Activated T-helper 1 cell treated with anti-CD3 and anti-CD28 coated beads, Interleukin-2, amount 50 U/mL, for 16 hours (primary cell): ENCODE results near the gene CDR2.
"Not testable (repeated sequence)": the region's sequence is repeated elsewhere in the genome, so short reads cannot be mapped to it uniquely, and the experiment has no call there.

Source experiments
- DNase-seq, 2 donors: peaks; one replicate each; pipeline ENCODE4 v3.0.0-alpha.2; 2020; ENCODE audit warnings: low read depth in 1 of 2, low spot score in 1 of 2

The CDR2 gene

DNA sequence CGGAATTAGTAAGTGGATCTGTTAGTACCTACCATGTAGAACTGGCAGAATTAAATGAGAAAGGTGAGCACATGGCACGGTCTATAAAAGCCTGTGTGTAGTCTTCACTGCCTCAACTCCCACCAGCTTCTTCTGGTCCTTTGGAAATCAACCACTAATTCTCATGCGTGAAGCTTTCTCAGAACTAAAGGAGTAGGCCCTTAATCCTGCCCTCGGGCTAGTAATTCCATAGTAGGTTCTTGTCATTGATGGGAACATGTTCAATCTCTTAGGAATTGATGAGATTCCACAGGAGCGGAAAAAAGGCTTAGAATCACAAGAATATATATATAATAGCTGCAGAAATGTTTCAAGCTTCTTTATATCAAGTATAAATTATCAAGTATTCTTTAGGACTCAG lies 21.7 kb downstream of the CDR2 start:
- DNase-seq = no peak

DNA sequence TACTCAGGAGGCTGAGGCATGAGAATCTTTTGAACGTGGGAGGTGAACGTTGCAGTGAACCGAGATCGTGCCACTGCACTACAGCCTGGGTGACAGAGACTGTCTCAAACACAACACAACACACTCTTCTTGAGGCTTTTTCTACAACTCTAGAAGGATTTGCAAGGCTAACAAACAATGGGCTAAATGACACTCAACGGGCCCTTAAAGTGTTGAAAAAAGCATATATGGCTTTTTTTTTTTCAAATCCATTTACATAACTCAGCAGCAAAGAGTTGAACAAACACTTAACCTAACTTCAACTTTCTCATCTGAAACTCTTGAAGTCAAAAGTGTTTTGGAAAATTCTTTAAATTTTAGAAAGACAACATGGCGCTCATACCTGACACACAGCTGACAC lies 22.3 kb downstream of the CDR2 start:
- no peak for DNase-seq

DNA sequence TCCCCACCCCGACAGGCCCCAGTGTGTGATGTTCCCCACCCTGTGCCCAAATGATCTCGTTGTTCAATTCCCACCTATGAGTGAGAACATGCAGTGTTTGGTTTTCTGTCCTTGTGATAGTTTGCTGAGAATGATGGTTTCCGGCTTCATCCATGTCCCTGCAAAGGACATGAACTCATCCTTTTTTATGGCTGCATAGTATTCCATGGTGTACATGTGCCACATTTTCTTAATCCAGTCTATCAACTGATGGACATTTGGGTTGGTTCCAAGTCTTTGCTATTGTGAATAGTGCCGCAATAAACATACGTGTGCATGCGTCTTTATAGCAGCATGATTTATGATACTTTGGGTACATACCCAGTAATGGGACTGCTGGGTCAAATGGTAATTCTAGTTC lies 23.4 kb downstream of the CDR2 start:
- not testable (repeated sequence) for DNase-seq

DNA sequence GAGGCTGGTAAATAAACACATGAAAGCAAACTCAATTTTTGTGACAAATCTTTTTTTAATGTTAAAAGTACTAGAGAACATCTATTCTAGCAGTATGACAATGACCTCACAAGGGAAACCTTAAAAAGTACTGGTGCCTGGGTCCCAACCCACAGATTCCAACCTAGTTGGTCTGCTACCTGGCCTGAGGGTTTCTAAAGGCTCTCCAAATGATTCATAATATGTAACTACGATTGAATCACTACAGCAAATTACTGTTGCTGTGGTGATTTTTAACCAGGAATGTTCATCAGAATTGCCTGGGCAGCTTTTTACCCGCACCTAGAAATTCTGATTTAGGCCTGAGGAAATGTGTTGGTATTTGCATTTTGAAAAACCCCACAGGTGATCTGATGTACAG lies 26.1 kb downstream of the CDR2 start:
- no peak for DNase-seq

DNA sequence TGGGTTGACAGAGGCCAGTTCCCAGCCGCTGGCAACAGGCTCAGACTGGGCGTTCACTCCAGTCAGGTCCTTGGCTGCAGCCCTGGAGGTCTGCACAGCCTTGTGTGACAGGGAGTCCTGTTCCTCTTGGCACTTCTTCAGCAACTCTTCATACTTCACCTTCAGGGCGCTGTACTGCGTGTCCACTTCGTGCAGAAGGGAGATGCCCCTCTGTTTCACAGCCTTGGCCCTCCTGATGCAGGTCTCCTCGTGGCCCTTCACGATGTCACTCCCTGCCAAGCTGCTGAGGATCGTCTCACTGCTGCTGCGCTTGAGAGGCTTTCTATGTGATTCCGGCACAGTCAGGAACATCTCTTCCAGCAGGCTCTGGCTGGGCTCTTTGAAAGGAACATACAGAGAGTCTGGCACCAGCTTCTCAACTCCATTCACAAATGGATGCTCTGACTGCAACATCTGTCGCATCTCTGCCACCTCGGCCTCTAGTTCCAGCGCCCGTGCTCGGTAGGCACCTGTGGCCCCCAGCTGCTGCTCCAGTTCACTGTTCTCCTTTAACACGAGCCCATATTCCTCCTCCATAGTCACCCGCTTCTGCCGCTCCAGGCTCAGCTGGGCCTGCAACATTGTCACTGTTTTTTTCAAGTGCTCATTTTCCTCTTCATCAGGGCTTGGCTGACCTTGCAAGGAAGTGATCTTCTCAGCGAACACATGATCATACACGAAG lies 27.2 kb downstream of the CDR2 start:
- DNase-seq = no peak

DNA sequence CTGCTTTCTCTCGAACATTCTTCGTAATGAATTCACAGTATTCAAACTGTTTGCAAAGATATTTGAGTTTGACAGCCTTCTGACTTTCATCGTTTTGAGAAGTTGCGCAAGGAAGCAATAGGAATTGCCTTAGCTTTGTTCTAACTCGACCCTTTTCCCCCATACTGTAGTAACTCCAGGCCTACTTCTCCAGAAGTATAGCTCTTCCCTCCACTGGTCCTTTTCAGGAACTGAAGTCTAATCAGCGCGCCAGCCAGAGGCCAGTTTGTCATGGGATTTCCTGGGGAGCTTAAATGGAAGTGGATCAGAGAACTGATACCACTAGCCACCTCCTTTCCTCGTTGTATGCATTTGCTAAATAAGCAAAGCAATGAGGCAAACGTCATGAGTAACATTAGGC lies 27.9 kb downstream of the CDR2 start:
- no peak for DNase-seq

DNA sequence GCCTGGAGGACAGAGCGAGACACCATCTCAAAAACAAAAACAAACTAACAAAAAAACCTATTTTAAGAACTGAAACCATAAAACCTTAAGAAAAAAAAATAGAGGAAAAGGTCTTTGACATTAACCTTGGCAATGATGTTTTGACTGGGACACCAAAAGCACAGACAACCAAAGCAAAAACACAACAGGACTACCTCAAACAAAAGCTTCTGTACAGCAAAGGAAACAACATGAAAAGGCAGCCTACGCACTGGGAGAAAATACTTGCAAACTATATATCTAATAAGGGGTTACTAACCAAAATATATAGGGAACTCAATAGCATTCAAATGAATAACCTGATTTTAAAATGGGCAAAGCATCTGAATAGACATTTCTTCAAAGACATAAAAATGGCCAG lies 32.3 kb downstream of the CDR2 start:
- no peak for DNase-seq

DNA sequence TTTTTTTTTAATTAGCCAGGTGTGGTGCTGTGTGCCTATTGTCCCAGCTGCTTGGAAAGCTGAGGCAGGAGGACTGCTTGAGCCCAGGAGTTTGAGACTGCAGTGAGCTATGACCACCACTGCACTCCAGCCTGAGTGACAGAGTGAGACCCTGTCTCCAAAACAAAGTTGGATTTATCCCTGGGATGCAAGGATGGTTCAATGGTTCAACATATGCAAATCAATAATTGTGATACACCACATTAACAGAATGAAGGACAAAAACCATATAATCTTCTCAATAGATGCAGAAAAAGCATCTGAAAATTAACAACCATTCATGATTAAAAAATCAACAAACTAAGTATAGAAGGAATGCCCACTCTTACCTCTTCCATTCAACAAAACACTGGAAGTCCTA lies 33.5 kb downstream of the CDR2 start:
- DNase-seq = no peak

DNA sequence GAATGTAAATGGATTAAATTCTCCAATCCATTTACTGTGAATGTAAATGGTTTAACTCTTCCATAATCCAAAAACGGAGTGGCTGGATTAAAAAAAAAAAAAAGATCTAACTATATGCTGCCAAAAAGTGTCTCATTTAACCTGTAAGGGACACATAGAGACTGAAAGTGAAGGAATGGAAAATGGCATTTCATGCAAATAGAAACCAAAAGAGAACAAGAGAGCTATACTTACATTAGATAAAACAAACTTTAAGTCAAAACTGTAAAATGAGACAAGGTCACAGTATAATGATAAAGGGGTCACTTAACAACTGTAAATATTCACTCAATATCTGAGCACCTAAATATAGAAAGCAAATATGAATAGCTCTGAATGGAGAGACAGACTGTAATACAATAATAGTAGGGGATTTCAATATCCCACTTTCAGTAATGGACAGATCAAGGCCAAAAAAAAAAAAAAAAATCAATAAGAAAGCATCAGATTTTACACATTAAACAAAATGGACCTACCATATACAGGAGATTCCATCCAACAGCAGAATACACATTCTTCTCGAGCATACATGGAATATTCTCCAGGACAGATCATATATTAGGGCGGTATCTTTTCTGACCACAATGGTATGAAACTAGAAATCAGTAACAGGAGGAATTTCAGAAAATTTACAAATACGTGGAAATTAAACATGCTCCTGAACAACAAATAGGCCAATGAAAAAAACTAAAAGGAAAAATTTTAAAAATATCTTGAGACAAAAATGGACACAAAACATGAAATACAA lies 36.4 kb downstream of the CDR2 start:
- no peak for DNase-seq

DNA sequence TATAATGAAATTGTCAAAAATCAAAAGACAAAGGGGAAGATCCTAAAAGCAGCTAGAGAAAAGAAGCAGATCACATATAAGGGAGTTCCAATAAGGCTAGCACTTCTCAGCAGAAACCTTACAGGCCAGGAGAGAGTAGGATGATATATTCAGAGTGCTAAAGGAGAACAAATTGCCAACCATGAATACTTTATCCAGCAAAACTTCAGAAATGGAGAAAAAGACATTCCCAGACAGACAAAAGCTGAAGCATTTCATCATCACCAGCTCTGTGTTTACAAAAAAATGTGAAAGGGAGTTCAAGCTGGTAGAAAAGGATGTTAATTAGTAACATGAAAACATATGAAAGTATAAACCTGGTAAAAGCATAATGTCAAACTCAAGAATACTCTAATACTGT lies 37.4 kb downstream of the CDR2 start:
- DNase-seq = no peak

DNA sequence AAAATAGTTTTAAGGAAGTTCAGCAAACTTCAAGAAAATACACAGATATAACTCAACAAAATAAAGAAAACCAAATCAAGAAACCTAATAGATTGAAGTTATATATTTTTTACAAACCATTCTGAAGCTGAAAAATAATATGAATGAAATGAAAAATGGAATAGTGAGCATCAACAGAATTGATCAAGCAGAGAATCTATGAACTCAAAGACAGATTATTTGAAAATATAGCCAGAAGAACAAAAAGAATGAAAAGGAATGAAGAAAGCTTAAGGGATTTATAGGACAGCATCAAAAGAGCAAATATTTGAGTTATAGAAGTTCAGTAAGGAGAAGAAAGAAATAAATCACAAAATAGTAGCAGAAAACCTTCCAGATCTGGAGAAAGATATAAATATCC lies 37.8 kb downstream of the CDR2 start:
- no peak for DNase-seq

DNA sequence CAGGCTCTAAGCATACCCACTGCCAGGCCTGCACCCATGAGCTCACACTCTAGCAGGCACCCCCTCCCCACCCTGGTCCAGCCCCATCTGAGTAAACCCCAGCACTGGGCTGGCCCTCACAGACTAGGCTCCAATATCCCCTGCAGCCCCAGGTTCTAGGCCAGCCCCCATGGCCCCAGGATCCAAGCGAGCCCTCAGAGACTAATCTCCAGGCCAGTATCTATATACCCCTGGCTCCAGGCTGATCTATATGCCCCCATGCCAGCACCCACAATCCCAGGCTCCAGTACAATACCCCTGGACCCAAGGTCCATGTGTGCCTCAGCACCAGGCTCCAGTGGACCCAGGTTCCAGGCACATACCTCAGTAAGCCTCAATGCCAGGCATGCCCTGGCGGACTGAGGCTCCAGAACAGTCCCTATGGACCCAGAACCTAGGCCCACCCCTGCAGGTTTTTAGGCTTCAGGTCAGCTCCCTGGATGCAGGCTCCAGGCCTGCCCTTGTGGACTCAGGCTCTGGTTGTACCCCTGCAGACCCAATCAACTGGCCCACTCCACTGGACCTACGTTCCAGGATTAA lies 38.7 kb downstream of the CDR2 start:
- no peak for DNase-seq

DNA sequence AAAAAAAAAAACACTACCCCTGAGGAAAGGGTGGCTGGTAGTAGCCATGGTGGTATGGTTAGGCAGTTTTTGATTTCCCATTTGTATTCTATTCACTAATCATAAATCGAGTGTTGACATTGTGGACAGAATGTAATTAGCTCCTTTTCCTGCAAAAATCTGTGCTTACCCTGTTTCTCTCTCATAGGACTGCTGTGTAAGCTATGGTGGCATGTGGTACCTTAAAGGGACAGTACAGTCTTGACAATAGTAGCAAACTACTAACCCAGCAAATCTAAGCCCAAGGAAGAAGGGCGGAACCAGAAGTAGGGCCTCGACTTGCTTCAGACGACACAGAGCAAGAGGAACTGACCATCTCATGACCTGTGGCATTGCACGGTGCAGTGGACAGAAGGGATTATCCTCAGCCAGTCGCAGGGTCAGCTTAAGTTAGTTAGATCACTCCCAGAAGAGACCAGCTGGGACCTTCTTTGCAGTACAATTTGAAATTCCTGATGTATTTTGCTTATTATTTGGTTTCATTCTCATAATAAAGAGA lies 40.9 kb downstream of the CDR2 start:
- no peak for DNase-seq

DNA sequence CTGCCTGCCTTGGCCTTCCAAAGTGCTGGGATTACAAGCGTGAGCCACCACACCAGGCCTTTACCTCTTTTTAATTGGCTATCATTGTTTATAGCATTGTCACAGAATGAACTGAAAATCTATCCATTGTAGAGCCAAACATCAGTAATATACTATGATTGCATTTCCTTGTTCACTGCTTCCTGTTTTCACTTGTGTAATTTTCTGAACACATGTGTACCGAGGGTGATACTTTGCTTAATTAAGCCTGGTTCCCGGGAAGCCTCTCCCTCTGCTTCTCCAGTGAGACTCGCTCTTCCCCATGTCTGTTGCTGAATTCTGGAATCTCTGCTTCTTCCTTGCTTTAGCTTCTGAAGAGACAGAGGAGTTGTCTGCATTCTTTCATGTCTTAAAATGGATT lies 44.1 kb downstream of the CDR2 start:
- no peak for DNase-seq

DNA sequence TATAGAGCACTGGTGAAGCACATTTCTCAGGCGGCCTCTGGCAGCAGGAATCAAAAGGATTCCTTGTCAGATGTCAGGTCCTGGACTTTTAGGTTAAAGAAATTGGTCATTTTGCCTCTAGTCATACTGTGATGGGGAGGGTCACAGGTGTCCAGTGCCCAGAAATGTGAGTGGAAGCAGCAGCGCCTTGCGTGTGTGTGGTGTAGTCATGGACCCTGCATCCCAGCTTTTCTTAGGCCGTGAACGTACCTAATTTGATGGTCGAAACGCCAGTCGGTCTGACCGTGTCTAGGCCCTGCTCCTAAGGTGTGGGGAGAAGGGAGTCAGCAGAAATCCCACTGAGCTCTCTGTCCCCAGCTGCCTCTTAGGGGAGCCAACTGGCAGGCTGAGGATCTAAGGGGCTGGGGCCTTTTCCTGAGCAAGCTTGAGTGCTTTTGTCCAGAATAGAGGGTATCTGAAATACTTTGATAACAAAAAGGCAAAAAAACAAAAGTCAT lies 45.2 kb downstream of the CDR2 start:
- DNase-seq = no peak

DNA sequence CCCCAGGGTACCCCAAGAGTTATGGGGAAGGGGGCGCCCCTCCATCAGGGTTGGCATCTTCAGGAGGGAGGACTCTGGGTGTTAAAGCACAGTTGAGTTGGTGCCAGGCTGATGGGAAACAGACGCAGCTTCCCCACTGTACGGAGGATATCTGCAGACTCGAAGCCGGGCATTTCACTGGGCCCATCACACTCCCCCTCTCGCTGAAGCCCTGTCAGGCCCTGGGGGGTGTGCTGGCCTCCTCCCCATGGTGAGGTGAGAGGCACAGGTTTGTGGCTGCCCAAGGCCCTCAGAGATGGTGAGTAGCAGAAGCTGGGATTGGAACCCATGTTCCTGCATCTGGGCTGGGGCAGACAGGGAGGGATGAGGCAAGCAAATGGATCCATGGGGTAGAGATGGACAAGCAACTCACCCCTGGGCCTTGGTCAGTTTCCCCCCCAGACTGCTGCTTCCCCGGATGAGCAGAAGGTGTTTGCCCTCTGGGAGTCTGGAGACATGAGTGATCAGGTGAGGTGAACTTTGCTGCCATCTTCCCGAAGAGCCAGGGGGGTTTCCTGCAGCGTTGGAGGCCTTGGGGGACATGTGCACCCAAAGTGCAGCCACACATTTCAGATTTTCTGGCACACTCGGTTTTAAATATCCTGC lies 46.2 kb downstream of the CDR2 start:
- no peak for DNase-seq

DNA sequence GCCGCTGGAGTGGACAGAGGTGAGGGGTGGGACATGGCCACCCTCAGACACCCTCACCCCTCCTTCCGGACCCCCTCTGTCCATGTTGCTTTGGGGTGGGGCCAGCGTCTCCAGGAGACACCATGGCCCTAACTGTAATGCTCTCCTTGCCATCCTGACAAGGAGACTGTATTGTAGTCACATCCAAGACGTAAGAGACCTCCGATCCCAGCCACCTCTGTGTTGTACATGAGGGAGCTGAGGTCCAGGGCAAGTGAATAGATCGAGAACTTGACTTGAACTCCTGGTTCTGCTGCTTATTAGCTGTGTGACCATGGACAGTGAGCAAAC lies 47.0 kb downstream of the CDR2 start:
- no peak for DNase-seq

DNA sequence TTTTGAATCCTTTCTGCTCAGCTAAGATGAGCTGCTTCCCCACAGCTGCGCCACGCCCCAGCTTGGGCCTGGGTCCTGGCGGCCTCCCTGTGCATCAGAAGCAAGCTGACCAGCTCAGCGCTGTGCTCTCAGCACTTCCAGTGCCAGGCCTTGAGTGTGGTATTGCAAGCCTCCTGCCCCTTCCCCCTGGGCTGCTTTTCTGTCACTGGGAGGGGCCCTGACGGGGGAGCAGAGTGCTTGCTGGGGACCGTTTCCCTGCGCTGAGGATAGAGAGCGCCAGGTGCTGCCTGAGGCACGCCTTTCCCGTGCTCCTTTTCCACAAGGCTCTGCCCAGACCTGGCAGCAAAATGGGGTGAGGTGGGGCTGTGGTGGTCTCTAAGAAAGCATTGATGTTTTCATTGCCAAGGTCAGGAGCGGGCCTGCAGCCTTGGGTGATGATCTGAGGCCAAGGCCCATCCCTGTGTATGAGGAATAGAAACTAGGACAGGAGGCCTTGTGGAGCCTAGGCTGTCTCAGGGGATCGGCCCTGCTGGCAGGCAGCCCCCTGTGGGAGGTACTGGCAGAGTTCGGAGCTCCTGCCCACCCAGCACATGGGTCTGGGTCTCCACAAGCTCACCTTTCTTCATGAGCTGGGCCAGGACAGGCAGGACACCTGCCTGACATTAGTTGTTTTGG lies 47.5 kb downstream of the CDR2 start:
- DNase-seq = no peak

DNA sequence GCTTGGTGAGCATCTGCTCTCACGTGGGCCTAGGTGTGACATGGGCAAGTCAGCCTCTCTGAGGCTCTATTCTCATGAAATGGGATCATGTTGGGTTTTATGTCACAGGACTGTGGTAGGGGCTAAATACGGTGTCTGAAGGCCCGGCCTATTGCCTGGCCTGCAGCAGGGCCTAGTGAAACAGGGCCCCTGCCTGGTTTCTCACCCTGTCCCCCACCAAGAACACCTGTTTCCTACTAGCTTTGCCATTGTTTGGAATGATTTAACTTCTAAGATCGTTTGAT lies 48.1 kb downstream of the CDR2 start:
- DNase-seq = no peak

DNA sequence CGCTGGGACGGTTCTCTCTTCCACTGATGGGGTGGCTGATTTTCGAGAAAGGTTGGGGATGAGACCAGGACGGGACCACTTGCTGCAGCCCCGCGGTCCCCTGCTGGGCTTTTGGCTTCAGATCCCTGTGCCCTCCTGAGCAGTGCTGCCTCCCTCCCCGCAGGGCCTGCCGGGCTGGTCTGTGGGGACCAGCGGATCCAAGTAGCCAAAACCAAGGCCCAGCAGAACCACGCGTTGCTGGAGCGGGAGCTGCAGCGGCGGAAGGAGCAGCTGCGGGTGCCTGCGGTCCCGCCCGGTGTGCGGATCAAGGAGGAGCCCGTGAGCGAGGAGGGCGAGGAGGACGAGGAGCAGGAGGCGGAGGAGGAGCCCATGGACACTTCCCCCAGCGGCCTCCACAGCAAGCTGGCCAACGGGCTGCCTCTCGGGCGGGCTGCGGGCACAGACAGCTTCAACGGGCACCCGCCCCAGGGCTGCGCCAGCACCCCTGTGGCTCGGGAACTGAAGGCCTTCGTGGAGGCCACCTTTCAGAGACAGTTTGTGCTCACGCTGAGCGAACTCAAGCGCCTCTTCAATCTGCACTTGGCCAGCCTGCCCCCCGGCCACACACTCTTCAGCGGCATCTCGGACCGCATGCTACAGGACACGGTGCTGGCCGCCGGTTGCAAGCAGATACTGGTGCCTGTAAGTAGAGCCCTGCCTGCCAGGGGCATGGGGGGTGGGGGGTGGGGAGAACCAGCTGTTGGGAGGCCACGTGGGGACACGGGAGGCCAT lies 48.6 kb downstream of the CDR2 start:
- no peak for DNase-seq
